Measurements from ENCODE around the gene HGFAC.

Gene HGFAC

GRCh38 chr4:3461515-3462291 is 19.9 kb downstream of the HGFAC start:
- Histone ChIP-seq H3K9ac (peak overlapping the region in 4 of 11 experiments; percentile 28 to 53 (median 36); a peak in 7 of 22 replicates), H3K4me1 (peaks cover 21 to 62% (median 55%) of the 10 kb centered on the region in 10 experiments), H3K9me3 (replicated peaks in 1 of 11) (peaks cover 7 to 41% (median 19%) of the 10 kb centered on the region in 11 experiments), H3K27ac (peak overlapping the region in 4 of 11 experiments; percentile 5 to 59 (median 24); a peak in 4 of 22 replicates), H4K20me1 (peaks cover 0 to 39% (median 0%) of the 10 kb centered on the region in 11 experiments; a peak in 8 of 22 replicates), H3K36me3 (no peaks in the 10 kb centered on the region; a peak in 2 of 22 replicates), H3K27me3 (peaks cover 23 to 49% (median 39%) of the 10 kb centered on the region in 11 experiments), H3K4me3 (0 out of 20 replicates have a peak overlapping the region, but pooled peaks of 1 of the 10 experiments have one; percentile 20), H3K4me2 (peak overlapping the region; percentile 52 to 94 (median 86))
- no peak for TF ChIP-seq Cebpa-rat (IDR thresholded peaks at IDR 0.05)

GRCh38 chr4:3462321-3462789 is 20.6 kb downstream of the HGFAC start:
- peaks cover 21 to 63% (median 55%) of the 10 kb centered on the region in 10 experiments for H3K4me1 ChIP-seq
- no peaks in the 10 kb centered on the region; a peak in 2 of 22 replicates for H3K36me3 ChIP-seq
- TF ChIP-seq Cebpa-rat (IDR thresholded peaks at IDR 0.05): no peak
- no peak overlapping the region for H3K4me3 ChIP-seq
- H3K4me2 ChIP-seq: peak overlapping the region in 10 of 11 experiments; percentile 62 to 94 (median 87); a peak in 19 of 22 replicates
- peak overlapping the region in 3 of 11 experiments; percentile 35 to 53 (median 36); a peak in 6 of 22 replicates for H3K9ac ChIP-seq
- peaks cover 0 to 39% (median 0%) of the 10 kb centered on the region in 11 experiments; a peak in 8 of 22 replicates for H4K20me1 ChIP-seq
- H3K9me3 ChIP-seq (replicated peaks in 1 of 11): peaks cover 5 to 35% (median 13%) of the 10 kb centered on the region in 11 experiments; a peak in 20 of 22 replicates
- H3K27ac ChIP-seq: peak overlapping the region in 4 of 11 experiments; percentile 5 to 59 (median 22); a peak in 4 of 22 replicates
- H3K27me3 ChIP-seq: peaks cover 23 to 50% (median 39%) of the 10 kb centered on the region in 11 experiments

GRCh38 chr4:3462790-3463415 is 21.1 kb downstream of the HGFAC start, which contains the start of gene DOK7:
DOK7 (plus strand) TSS chr4:3463306; CDS start chr4:3463376, 70 bp downstream.
- peak within 1 kb of the TSS in 6 of 11 experiments; percentile 21 to 53 (median 34); a peak in 8 of 22 replicates for H3K9ac ChIP-seq
- H3K4me2 ChIP-seq: peak within 1 kb of the TSS; percentile 62 to 94 (median 86); a peak in 21 of 22 replicates
- H4K20me1 ChIP-seq: peaks cover 0 to 39% (median 0%) of the 10 kb centered on the region in 11 experiments; a peak in 8 of 22 replicates
- H3K36me3 ChIP-seq: no peaks in the 10 kb centered on the region; a peak in 2 of 22 replicates
- H3K4me3 ChIP-seq: peak within 1 kb of the TSS in 6 of 10 experiments; percentile 26 to 51 (median 38); a peak in 8 of 20 replicates
- H3K9me3 ChIP-seq (replicated peaks in 1 of 11): peaks cover 5 to 29% (median 12%) of the 10 kb centered on the region in 11 experiments; a peak in 20 of 22 replicates
- H3K27ac ChIP-seq: peak within 1 kb of the TSS in 4 of 11 experiments; percentile 5 to 59 (median 22); a peak in 4 of 22 replicates
- H3K4me1 ChIP-seq: peaks cover 21 to 63% (median 55%) of the 10 kb centered on the region in 10 experiments
- H3K27me3 ChIP-seq: peaks cover 23 to 50% (median 39%) of the 10 kb centered on the region in 11 experiments
- no peak for TF ChIP-seq Cebpa-rat (IDR thresholded peaks at IDR 0.05)

- Histone ChIP-seq H3K27ac (no peak overlapping the region), H3K4me2 (peak overlapping the region; percentile 61 to 83 (median 76); a peak in 21 of 22 replicates), H4K20me1 (peaks cover 0 to 39% (median 0%) of the 10 kb centered on the region in 11 experiments; a peak in 8 of 22 replicates), H3K9me3 (replicated peaks in 1 of 11) (peaks cover 5 to 22% (median 12%) of the 10 kb centered on the region in 11 experiments; a peak in 20 of 22 replicates), H3K9ac (peak overlapping the region in 1 of 11 experiments; percentile 44; a peak in 1 of 22 replicates), H3K4me3 (peak overlapping the region in 3 of 10 experiments; percentile 14 to 39 (median 31); a peak in 1 of 20 replicates), H3K36me3 (no peaks in the 10 kb centered on the region; a peak in 2 of 22 replicates), H3K4me1 (peaks cover 21 to 63% (median 55%) of the 10 kb centered on the region in 10 experiments), H3K27me3 (peaks cover 23 to 50% (median 39%) of the 10 kb centered on the region in 11 experiments)
- no peak for TF ChIP-seq Cebpa-rat (IDR thresholded peaks at IDR 0.05)
Observed at GRCh38 chr4:3463556-3464348, 22.0 kb downstream of the HGFAC start.

- Histone ChIP-seq H3K27me3 (peaks cover 23 to 50% (median 39%) of the 10 kb centered on the region in 11 experiments), H3K27ac (no peak overlapping the region), H3K4me1 (peaks cover 21 to 64% (median 55%) of the 10 kb centered on the region in 10 experiments), H3K9ac (no peak overlapping the region), H3K4me3 (no peak overlapping the region), H3K4me2 (peak overlapping the region in 8 of 11 experiments; percentile 36 to 82 (median 76); a peak in 13 of 22 replicates), H3K9me3 (replicated peaks in 1 of 11) (peaks cover 5 to 16% (median 12%) of the 10 kb centered on the region in 11 experiments; a peak in 20 of 22 replicates), H4K20me1 (peaks cover 0 to 39% (median 0%) of the 10 kb centered on the region in 11 experiments; a peak in 8 of 22 replicates), H3K36me3 (no peaks in the 10 kb centered on the region; a peak in 2 of 22 replicates)
- no peak for TF ChIP-seq Cebpa-rat (IDR thresholded peaks at IDR 0.05)
Observed at GRCh38 chr4:3464349-3464905, 22.7 kb downstream of the HGFAC start.

- Histone ChIP-seq H3K9me3 (replicated peaks in 1 of 11) (peaks cover 5 to 11% (median 9%) of the 10 kb centered on the region in 11 experiments; a peak in 20 of 22 replicates), H3K4me1 (peaks cover 21 to 69% (median 55%) of the 10 kb centered on the region in 10 experiments), H3K9ac (no peak overlapping the region), H3K4me2 (peak overlapping the region in 8 of 11 experiments; percentile 42 to 82 (median 76); a peak in 13 of 22 replicates), H3K27ac (no peak overlapping the region), H4K20me1 (peaks cover 0 to 39% (median 0%) of the 10 kb centered on the region in 11 experiments; a peak in 8 of 22 replicates), H3K36me3 (no peaks in the 10 kb centered on the region; a peak in 2 of 22 replicates), H3K4me3 (no peak overlapping the region), H3K27me3 (peaks cover 23 to 50% (median 39%) of the 10 kb centered on the region in 11 experiments)
- no peak for TF ChIP-seq Cebpa-rat (IDR thresholded peaks at IDR 0.05)
Observed at GRCh38 chr4:3464911-3465697, 23.3 kb downstream of the HGFAC start.

Data from BLaER1 treated with 17β-estradiol and CSF1 and Interleukin-3, amounts not matched to agents 10 nM and 100 nM (cell line).